Progenitor cell of endocrine pancreas (in vitro differentiated cells): Measurements from ENCODE around the gene GRK5. TPM values are rescaled to one million over a fixed set of nuclear protein-coding genes. Genes with fewer than 3 reads are reported as not detected.

Experiments
- DNase-seq: peaks from one replicate; pipeline ENCODE4 v3.0.0; 2021; ENCODE audit warnings: low spot score; ENCODE audit not compliant: unreplicated experiment
- H3K27ac Mint-ChIP-seq: 2 replicates; pipeline ENCODE4 v1.8.0; 2021; ENCODE audit warnings: mild to moderate bottlenecking, moderate library complexity, mixed read lengths
- H3K27me3 Mint-ChIP-seq: 2 replicates; pipeline ENCODE4 v1.8.0; 2021; ENCODE audit warnings: mixed read lengths
- H3K36me3 Mint-ChIP-seq: 2 replicates; pipeline ENCODE4 v1.8.0; 2022; ENCODE audit warnings: mixed read lengths; ENCODE audit not compliant: insufficient read depth
- H3K4me1 Mint-ChIP-seq: 2 replicates; pipeline ENCODE4 v1.8.0; 2021; ENCODE audit warnings: low read depth, mixed read lengths
- H3K4me3 Mint-ChIP-seq: 2 replicates; pipeline ENCODE4 v1.8.0; 2021; ENCODE audit warnings: low read depth, mild to moderate bottlenecking, moderate library complexity, mixed read lengths
- H3K9me3 Mint-ChIP-seq: 2 replicates; pipeline ENCODE4 v1.8.0; 2021; ENCODE audit warnings: low read depth, mixed read lengths
- total RNA-seq: library from RNA; stranded (reverse); gene quantifications from 2 replicates; pipeline ENCODE4 v1.2.1, GENCODE V29; 2021
- TF ChIP-seq, protein P1 (sequence below): fragments of 200-600 bp; sonication (generic); IDR thresholded peaks from one replicate; pipeline ENCODE4 v1.5.0; 2021; ENCODE audit warnings: antibody characterized with exemption, mild to moderate bottlenecking; ENCODE audit not compliant: unreplicated experiment

The GRK5 gene
- total RNA-seq, 1 donor from 2014 or later = 21.6 TPM

DNA sequence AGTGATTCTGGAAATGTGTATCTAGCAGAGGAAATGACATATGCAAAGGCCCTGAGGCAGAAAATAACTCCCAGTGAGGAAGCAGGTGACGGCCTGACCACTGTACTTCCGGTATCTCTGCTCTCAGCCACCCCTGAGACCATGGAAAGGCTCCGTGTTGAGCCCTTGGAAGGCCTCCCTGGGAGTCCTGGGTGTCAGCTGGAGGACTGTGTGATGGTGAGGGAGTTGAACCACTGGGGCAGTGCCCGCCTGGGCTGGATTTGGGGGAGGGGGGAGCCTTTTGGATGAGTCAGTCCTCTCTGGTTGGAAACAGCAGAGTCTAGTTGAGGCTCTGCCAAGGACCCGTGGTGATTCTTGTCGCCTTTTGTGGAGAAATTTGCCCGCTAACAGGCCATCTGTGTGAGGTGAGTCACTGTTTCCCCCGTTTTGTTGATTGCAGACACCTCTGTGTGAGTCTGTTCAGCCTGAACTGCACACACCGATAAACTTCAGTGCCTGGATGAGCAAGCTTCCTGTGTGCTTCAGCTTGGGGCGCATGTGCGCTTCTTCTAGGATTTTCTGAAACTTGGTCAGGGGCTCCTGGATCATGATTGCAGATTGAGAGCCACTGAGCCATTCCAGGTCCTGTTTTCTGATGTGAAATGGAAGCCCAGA, 98.6 kb downstream of the GRK5 start:
- H3K9me3 Mint-ChIP-seq = no peaks in the 10 kb centered on the region
- peaks cover 34% of the 10 kb centered on the region for H3K4me1 Mint-ChIP-seq

DNA sequence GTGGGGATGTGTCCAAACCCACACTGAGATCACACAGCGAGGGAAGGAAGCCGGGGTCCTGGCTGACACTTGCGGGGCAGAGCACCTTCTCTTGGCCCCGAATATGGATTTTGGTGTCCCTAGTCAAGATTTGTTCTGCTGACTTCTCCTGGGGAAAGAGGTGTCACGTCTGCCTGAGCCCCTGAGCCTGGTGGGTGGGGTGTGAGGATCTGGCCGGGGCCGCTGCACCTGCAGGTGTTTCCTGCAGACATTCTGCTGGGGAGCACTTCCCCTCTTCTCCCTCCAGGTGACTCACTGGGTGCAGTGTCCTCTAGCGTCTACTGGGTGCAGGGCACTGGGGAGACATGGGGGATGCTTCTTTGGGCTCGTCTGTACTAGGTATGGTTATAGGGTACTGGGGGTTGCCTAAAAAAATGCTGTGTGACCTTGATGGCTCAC, 99.2 kb downstream of the GRK5 start:
- TF ChIP-seq, protein P1, sequence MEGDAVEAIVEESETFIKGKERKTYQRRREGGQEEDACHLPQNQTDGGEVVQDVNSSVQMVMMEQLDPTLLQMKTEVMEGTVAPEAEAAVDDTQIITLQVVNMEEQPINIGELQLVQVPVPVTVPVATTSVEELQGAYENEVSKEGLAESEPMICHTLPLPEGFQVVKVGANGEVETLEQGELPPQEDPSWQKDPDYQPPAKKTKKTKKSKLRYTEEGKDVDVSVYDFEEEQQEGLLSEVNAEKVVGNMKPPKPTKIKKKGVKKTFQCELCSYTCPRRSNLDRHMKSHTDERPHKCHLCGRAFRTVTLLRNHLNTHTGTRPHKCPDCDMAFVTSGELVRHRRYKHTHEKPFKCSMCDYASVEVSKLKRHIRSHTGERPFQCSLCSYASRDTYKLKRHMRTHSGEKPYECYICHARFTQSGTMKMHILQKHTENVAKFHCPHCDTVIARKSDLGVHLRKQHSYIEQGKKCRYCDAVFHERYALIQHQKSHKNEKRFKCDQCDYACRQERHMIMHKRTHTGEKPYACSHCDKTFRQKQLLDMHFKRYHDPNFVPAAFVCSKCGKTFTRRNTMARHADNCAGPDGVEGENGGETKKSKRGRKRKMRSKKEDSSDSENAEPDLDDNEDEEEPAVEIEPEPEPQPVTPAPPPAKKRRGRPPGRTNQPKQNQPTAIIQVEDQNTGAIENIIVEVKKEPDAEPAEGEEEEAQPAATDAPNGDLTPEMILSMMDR = no peak
- Mint-ChIP-seq H3K27ac (no peak overlapping the region), H3K36me3 (no peaks in the 10 kb centered on the region), H3K9me3 (no peaks in the 10 kb centered on the region), H3K4me3 (no peak overlapping the region), H3K4me1 (peaks cover 33% of the 10 kb centered on the region), H3K27me3 (no peaks in the 10 kb centered on the region)
- DNase-seq = no peak

More for the DNA sequence above, 98.6 kb downstream of the GRK5 start:
- Mint-ChIP-seq H3K27me3 (no peaks in the 10 kb centered on the region), H3K36me3 (no peaks in the 10 kb centered on the region), H3K4me3 (no peak overlapping the region), H3K27ac (no peak overlapping the region)
- TF ChIP-seq, protein P1 = no peak
- no peak for DNase-seq

DNA sequence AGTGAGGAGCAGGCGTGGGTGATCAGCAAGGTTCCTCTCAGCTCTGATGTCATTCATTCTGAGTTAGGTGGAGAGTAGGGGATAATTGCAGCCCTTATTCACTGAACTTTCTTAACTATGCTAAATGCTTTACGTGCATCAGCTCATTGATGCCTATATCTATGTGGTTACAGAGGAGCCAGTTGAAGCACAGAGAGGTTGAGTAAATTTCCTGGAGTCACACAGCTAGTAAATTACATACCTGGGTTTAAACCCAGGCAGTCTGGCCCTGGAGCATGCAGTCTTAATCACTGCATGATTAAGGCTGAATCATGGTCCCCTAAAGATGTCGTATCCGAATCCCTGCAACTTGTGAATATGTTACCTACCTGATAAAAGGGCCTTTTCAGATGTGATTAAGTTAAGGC, 99.6 kb downstream of the GRK5 start:
- Mint-ChIP-seq H3K36me3 (no peaks in the 10 kb centered on the region), H3K27me3 (no peaks in the 10 kb centered on the region), H3K4me3 (no peak overlapping the region), H3K4me1 (peaks cover 29% of the 10 kb centered on the region), H3K9me3 (no peaks in the 10 kb centered on the region), H3K27ac (no peak overlapping the region)
- DNase-seq = no peak
- TF ChIP-seq, protein P1 = no peak

DNA sequence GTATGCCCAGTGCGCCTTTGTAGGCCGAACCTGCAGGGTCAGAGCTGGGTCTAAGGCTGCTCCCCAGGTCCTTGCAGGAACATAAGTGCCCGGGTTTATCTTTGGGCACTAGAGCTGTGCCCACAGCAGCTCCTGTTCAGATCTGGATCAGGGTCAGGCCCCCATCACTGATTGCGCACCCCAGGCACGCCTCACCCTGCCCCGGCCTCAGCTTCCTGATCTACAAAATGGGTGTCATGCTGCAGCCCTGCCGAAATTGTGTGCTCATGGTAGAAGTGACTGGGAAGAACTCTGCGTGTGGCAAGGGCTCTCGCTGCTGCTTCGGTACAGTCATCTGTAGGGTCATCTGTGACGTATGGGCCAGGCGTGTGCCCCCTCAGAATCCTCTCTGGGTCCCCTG, 100.7 kb downstream of the GRK5 start:
- Mint-ChIP-seq H3K4me1 (peaks cover 20% of the 10 kb centered on the region), H3K27ac (no peak overlapping the region), H3K4me3 (no peak overlapping the region), H3K36me3 (no peaks in the 10 kb centered on the region), H3K9me3 (no peaks in the 10 kb centered on the region), H3K27me3 (no peaks in the 10 kb centered on the region)
- TF ChIP-seq, protein P1 = no peak
- DNase-seq = no peak

DNA sequence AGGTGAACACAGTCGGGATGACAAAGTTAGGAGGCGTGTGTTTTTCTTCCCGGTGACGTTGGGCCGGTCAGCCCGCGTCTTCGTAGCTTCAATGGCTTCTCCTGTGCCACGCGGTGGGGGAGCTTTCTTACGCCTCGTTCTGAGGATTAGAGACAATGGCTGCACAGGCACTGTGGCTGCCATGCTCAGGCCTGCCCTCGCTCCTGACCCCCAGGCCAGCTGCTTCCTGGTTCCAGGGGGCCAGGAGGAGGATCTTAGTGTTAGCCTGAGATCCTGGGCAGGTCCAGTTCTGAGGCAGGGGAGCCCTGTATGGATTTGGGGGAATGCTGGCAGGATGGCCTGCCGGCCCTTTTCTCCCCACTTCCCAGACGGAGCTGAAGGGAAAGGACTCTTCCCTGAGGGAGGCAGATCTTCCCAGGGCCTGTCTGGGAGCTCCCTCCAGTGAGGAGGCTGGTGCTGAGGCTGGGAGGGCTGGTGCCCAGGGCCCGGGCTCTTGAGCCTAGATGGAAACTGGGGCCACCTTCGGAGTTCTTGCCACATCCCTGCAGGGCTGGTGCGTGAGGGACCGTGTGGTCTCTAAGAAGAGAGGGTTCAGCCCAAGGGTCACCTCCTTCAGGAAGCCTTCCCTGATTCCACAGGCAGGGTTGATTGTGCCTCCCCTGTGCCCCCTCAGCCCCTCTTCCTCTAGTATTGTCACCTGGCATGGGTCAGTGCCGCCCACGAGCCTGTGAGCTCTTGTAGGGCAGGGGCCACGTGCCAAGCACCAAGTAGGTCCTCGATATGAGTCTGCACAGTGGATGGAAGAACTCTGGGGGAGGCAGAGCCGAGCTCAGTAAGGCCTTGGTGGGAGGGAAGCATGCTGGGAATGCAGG, 101.4 kb downstream of the GRK5 start:
- Mint-ChIP-seq H3K4me1 (peaks cover 15% of the 10 kb centered on the region), H3K27me3 (no peaks in the 10 kb centered on the region), H3K9me3 (no peaks in the 10 kb centered on the region), H3K27ac (no peak overlapping the region), H3K4me3 (no peak overlapping the region), H3K36me3 (no peaks in the 10 kb centered on the region)
- DNase-seq = no peak
- TF ChIP-seq, protein P1 = no peak
